SH-SY5Y (cell line): ENCODE results near the gene TSPAN18.

Experiments
- GATA2 ChIP-seq: IDR thresholded peaks from 2 replicates; pipeline ENCODE4 v1.6.1; 2011; ENCODE audit warnings: mild to moderate bottlenecking, low read depth, low read length
- GATA3 ChIP-seq: IDR thresholded peaks from 2 replicates; pipeline ENCODE4 v1.6.1; 2011; ENCODE audit warnings: low read depth, mild to moderate bottlenecking, low read length, moderate library complexity

- TF ChIP-seq GATA2 (no peak), GATA3 (no peak)
These were observed 197.0 kb downstream of the TSPAN18 start for GRCh38 chr11:44923806-44924205.
